Naive thymus-derived CD4-positive, alpha-beta T cell (primary cell): ENCODE measurements around the gene CEACAM19. TPM values are rescaled to one million over a fixed set of nuclear protein-coding genes. Genes with fewer than 3 reads are reported as not detected.
"Not testable (repeated sequence)": the region's sequence is repeated elsewhere in the genome, so short reads cannot be mapped to it uniquely, and the experiment has no call there.

Source experiments
- ATAC-seq: fragments of 150-1000 bp; cut with Tn5 transposase; 2 replicates; pipeline ENCODE4 v1.10.0; 2021; ENCODE audit warnings: mild to moderate bottlenecking, moderate library complexity
- CTCF ChIA-PET: fragments of 350-600 bp; sonication (Branson Sonifier 250); formaldehyde crosslinking; loops from one replicate; lab custom pipeline; 2021; ENCODE audit warnings: antibody characterized with exemption; lab: Charles Lee
- POLR2A ChIA-PET: fragments of 350-600 bp; sonication (Branson Sonifier 250); formaldehyde crosslinking; loops from one replicate; lab custom pipeline; 2021; ENCODE audit warnings: antibody characterized with exemption, inconsistent platforms; lab: Charles Lee
- DNase-seq, 9 donors: peaks; one replicate each; pipeline versions ENCODE4 v3.0.0 to v3.0.0-alpha.2; 2020 to 2022; ENCODE audit warnings: mixed read lengths in 1 of 9
- H3K27ac ChIP-seq: one replicate; pipeline ENCODE4 v1.7.0; 2013; ENCODE audit warnings: mild to moderate bottlenecking, low read depth, low read length, moderate library complexity
- H3K27me3 ChIP-seq, 2 donors: one replicate each; pipeline ENCODE4 v1.7.0; 2013; ENCODE audit warnings: low read length in 2 of 2, mild to moderate bottlenecking in 2 of 2, moderate library complexity in 2 of 2; ENCODE audit not compliant: control insufficient read depth in 2 of 2, insufficient read depth in 2 of 2
- H3K36me3 ChIP-seq, 3 experiments: 1 replicate in 2 of 3; 2 replicates in 1 of 3; pipeline ENCODE4 v1.7.0; 2013; ENCODE audit warnings: low read length in 3 of 3, mild to moderate bottlenecking in 3 of 3, moderate library complexity in 1 of 3; ENCODE audit not compliant: insufficient read depth in 3 of 3, control insufficient read depth in 2 of 3
- H3K4me1 ChIP-seq, 2 donors: one replicate each; pipeline ENCODE4 v1.7.0; 2013; ENCODE audit warnings: low read length in 2 of 2, mild to moderate bottlenecking in 2 of 2, moderate library complexity in 1 of 2; ENCODE audit not compliant: control insufficient read depth in 2 of 2, insufficient read depth in 2 of 2
- H3K4me3 ChIP-seq: 2 replicates; pipeline ENCODE4 v1.7.0; 2013; ENCODE audit warnings: mild to moderate bottlenecking, low read length
- H3K9me3 ChIP-seq, 3 experiments: 1 replicate in 2 of 3; 2 replicates in 1 of 3; pipeline ENCODE4 v1.7.0; 2013; ENCODE audit warnings: low read length in 3 of 3; ENCODE audit not compliant: control insufficient read depth in 2 of 3
- H3K27ac Mint-ChIP-seq, 9 donors: one replicate each; pipeline ENCODE4 v1.8.0; 2020 to 2022; ENCODE audit warnings: mixed read lengths in 9 of 9, mild to moderate bottlenecking in 8 of 9, moderate library complexity in 5 of 9, inconsistent platforms in 2 of 9
- H3K27me3 Mint-ChIP-seq, 5 donors: one replicate each; pipeline ENCODE4 v1.8.0; 2021 to 2022; ENCODE audit warnings: mixed read lengths in 5 of 5, mild to moderate bottlenecking in 1 of 5
- H3K36me3 Mint-ChIP-seq, 5 donors: one replicate each; pipeline ENCODE4 v1.8.0; 2020 to 2022; ENCODE audit warnings: mixed read lengths in 5 of 5, mild to moderate bottlenecking in 3 of 5, inconsistent platforms in 1 of 5
- H3K4me1 Mint-ChIP-seq, 7 donors: one replicate each; pipeline ENCODE4 v1.8.0; 2020 to 2022; ENCODE audit warnings: mixed read lengths in 7 of 7, mild to moderate bottlenecking in 3 of 7, inconsistent platforms in 1 of 7
- H3K4me3 Mint-ChIP-seq, 10 donors: one replicate each; pipeline ENCODE4 v1.8.0; 2020 to 2022; ENCODE audit warnings: mild to moderate bottlenecking in 10 of 10, mixed read lengths in 10 of 10, moderate library complexity in 6 of 10, inconsistent platforms in 2 of 10
- H3K9me3 Mint-ChIP-seq, 11 donors: one replicate each; pipeline ENCODE4 v1.8.0; 2020 to 2022; ENCODE audit warnings: mixed read lengths in 11 of 11, mild to moderate bottlenecking in 4 of 11, inconsistent platforms in 1 of 11, moderate library complexity in 1 of 11
- intact Hi-C, 2 donors: fragments of 100-400 bp; cut with micrococcal nuclease; formaldehyde crosslinking; loops; one replicate each; pipeline ENCODE4 v1.15.1; 2023
- polyA plus RNA-seq, 2 donors: library from polyadenylated mRNA; unstranded; fragments of 300-500 nt; fragmentation: Illumina TruSeq; gene quantifications; one replicate each; pipeline ENCODE4 v1.2.3, GENCODE V29; 2021
- total RNA-seq, 6 experiments: library from RNA in 5 of 6; stranded (reverse) in 5 of 6; gene quantifications; 1 replicate in 5 of 6; 2 replicates in 1 of 6; pipeline ENCODE4 v1.2.3 and lab custom pipeline; 2021 to 2026

Gene CEACAM19
- total and polyA plus RNA-seq, 7 experiments from 2014 or later, result 0.63 to 3.4 (median 2.1) TPM; not detected in 2

DNA sequence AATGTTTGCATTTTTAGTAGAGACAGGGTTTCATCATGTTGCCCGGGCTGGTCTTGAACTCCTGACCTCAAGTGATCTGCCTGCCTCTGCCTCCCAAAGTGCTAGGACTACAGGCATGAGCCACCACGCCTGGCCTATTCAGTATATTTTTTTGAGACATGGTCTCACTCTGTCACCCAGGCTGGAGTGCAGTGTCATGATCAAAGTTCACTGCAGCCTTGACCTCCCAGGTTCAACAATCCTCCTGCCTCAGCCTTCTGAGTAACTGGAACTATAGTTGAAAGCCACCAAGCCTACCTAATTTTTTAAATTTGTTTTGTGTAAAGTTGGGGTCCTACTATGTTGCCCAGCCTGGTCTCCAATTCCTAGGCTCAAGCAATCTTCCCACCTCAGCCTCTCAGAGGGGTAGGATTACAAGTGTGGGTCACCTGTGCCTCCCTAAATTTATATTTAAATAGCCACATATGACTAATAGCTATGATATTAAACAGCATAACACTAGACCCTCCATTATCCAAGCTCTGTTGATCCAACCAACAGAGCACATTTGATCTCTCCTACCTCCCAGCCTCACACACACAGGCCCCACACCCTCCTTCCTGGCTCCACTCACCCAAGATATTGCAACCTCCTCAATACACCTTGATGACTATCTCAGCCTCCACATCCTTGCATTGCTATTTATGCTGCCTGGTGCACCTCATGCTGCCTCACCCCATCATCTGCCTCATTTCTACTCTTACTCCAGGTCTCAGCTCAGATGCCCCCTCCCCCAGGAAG, 2.1 kb upstream of the CEACAM19 start:
- Mint-ChIP-seq H3K27ac (peak overlapping the region in 1 of 9 donors; percentile 67), H3K9me3 (peaks cover 0 to 3% (median 0%) of the 10 kb centered on the region in 11 donors), H3K4me3 (no peak overlapping the region), H3K36me3 (no peaks in the 10 kb centered on the region), H3K27me3 (no peaks in the 10 kb centered on the region), H3K4me1 (peaks cover 0 to 2% (median 0%) of the 10 kb centered on the region in 7 donors)
- Histone ChIP-seq H3K4me3 (no peak overlapping the region), H3K9me3 (no peaks in the 10 kb centered on the region), H3K36me3 (no peaks in the 10 kb centered on the region), H3K27ac (no peak overlapping the region), H3K4me1 (no peaks in the 10 kb centered on the region), H3K27me3 (no peaks in the 10 kb centered on the region)
- DNase-seq (no peak), ATAC-seq (no peak)
- POLR2A ChIA-PET, result no interaction called here
- intact Hi-C loops, result no loop called here
- CTCF ChIA-PET, result interaction anchor here (0.8 kb wide), 1 partner anchor 55 kb away, joined by 3 read pairs; no protein-coding TSS in a partner anchor

GRCh38 chr19:44670027-44670426, 1.3 kb upstream of the CEACAM19 start:
- H3K4me3 Mint-ChIP-seq, H3K27ac Mint-ChIP-seq, H3K27ac ChIP-seq, intact Hi-C loops, H3K27me3 Mint-ChIP-seq, DNase-seq, H3K9me3 Mint-ChIP-seq, H3K36me3 ChIP-seq, ATAC-seq, H3K27me3 ChIP-seq, H3K4me1 ChIP-seq, H3K4me3 ChIP-seq, H3K9me3 ChIP-seq, H3K36me3 Mint-ChIP-seq, POLR2A ChIA-PET, H3K4me1 Mint-ChIP-seq: not testable (repeated sequence)
- CTCF ChIA-PET, result interaction anchor here (0.6 kb wide), 1 partner anchor 67 kb away, joined by 3 read pairs; no protein-coding TSS in a partner anchor

GRCh38 chr19:44672226-44672625, 944 bp downstream of the CEACAM19 start:
- intact Hi-C loops, result no loop called here
- Mint-ChIP-seq H3K27ac (no peak overlapping the region), H3K4me3 (no peak overlapping the region), H3K4me1 (peaks cover 0 to 3% (median 0%) of the 10 kb centered on the region in 7 donors), H3K9me3 (peaks cover 0 to 3% (median 0%) of the 10 kb centered on the region in 11 donors), H3K27me3 (no peaks in the 10 kb centered on the region), H3K36me3 (no peaks in the 10 kb centered on the region)
- H3K27ac ChIP-seq, result no peak overlapping the region
- POLR2A ChIA-PET, result no interaction called here
- DNase-seq, result no peak
- no peaks in the 10 kb centered on the region for H3K4me1 ChIP-seq
- no peaks in the 10 kb centered on the region for H3K36me3 ChIP-seq
- no peak overlapping the region for H3K4me3 ChIP-seq
- CTCF ChIA-PET, result no interaction called here
- no peak for ATAC-seq
- no peaks in the 10 kb centered on the region for H3K9me3 ChIP-seq
- no peaks in the 10 kb centered on the region for H3K27me3 ChIP-seq

GRCh38 chr19:44673510-44673909, 2.2 kb downstream of the CEACAM19 start:
- Mint-ChIP-seq H3K4me3 (no peak overlapping the region), H3K4me1 (peaks cover 0 to 4% (median 0%) of the 10 kb centered on the region in 7 donors), H3K27ac (no peak overlapping the region), H3K27me3 (no peaks in the 10 kb centered on the region), H3K36me3 (no peaks in the 10 kb centered on the region), H3K9me3 (peaks cover 0 to 3% (median 0%) of the 10 kb centered on the region in 11 donors)
- no peaks in the 10 kb centered on the region for H3K9me3 ChIP-seq
- intact Hi-C loops, result no loop called here
- no peak overlapping the region for H3K4me3 ChIP-seq
- POLR2A ChIA-PET, result no interaction called here
- H3K4me1 ChIP-seq, result no peaks in the 10 kb centered on the region
- CTCF ChIA-PET, result interaction anchor here (0.7 kb wide), 1 partner anchor 16 kb away, joined by 3 read pairs; no protein-coding TSS in a partner anchor
- ATAC-seq (no peak), DNase-seq (no peak)
- no peak overlapping the region for H3K27ac ChIP-seq
- no peaks in the 10 kb centered on the region for H3K27me3 ChIP-seq
- H3K36me3 ChIP-seq, result no peaks in the 10 kb centered on the region

- H3K9me3 Mint-ChIP-seq, result peaks cover 0 to 2% (median 0%) of the 10 kb centered on the region in 11 donors
- Histone ChIP-seq H3K4me3 (no peak overlapping the region), H3K27ac (no peak overlapping the region), H3K27me3 (no peaks in the 10 kb centered on the region), H3K9me3 (no peaks in the 10 kb centered on the region), H3K36me3 (no peaks in the 10 kb centered on the region), H3K4me1 (no peaks in the 10 kb centered on the region)
- ATAC-seq, result no peak
- no peaks in the 10 kb centered on the region for H3K36me3 Mint-ChIP-seq
- peaks cover 0 to 4% (median 0%) of the 10 kb centered on the region in 7 donors for H3K4me1 Mint-ChIP-seq
- intact Hi-C loops, result no loop called here
- H3K27me3 Mint-ChIP-seq, result peaks cover 0 to 2% (median 0%) of the 10 kb centered on the region in 5 donors
- H3K4me3 Mint-ChIP-seq, result no peak overlapping the region
- DNase-seq, result no peak
- POLR2A ChIA-PET, result no interaction called here
- no peak overlapping the region for H3K27ac Mint-ChIP-seq
- CTCF ChIA-PET, result interaction anchor here (0.7 kb wide), 1 partner anchor 14 kb away, joined by 3 read pairs; no protein-coding TSS in a partner anchor
Observed at GRCh38 chr19:44675521-44675920, 4.2 kb downstream of the CEACAM19 start.

- no peaks in the 10 kb centered on the region for H3K4me1 ChIP-seq
- Mint-ChIP-seq H3K36me3 (no peaks in the 10 kb centered on the region), H3K27me3 (peaks cover 0 to 3% (median 0%) of the 10 kb centered on the region in 5 donors), H3K27ac (no peak overlapping the region), H3K4me3 (no peak overlapping the region), H3K9me3 (peaks cover 0 to under 1% (median 0%) of the 10 kb centered on the region in 11 donors), H3K4me1 (peaks cover 0 to 4% (median 0%) of the 10 kb centered on the region in 7 donors)
- H3K36me3 ChIP-seq, result no peaks in the 10 kb centered on the region
- POLR2A ChIA-PET, result no interaction called here
- ATAC-seq, result no peak
- no peak for DNase-seq
- H3K27me3 ChIP-seq, result no peaks in the 10 kb centered on the region
- H3K9me3 ChIP-seq, result no peaks in the 10 kb centered on the region
- intact Hi-C loops, result no loop called here
- H3K4me3 ChIP-seq, result no peak overlapping the region
- no peak overlapping the region for H3K27ac ChIP-seq
- CTCF ChIA-PET, result no interaction called here
Observed at GRCh38 chr19:44677019-44677811, 5.9 kb downstream of the CEACAM19 start.
